ENCODE measurements around the gene MPPED1.
A peak's percentile ranks its signal among the peaks of the same experiment; 100 is the strongest.

The MPPED1 gene

DNA sequence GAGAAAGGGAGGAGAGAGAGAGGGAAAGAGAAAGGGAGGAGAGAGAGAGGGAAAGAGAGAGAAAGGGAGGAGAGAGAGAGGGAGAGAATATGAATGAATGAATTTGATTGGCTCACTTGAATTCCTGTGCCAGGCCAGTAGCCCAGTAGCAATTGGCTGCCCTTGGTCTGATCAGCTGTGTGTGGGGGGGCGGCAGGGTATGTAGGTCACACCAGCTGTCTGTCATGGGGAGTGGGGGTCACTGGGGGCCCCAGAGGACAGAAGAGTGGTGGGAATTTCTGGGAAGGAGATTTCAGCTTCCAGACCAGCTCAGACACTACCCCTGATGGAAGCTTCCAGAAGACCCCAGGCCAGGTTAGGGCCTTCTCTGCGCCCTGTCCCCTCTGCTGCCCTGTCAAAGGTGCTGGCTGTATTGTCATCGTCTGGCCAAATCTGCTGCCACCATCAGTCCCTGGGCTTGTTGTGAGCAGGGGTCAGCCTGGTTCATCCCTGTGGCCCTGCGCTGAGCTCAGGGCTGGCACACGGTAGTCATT, 21.1 kb downstream of the MPPED1 start:
- no peak for DNase-seq

DNA sequence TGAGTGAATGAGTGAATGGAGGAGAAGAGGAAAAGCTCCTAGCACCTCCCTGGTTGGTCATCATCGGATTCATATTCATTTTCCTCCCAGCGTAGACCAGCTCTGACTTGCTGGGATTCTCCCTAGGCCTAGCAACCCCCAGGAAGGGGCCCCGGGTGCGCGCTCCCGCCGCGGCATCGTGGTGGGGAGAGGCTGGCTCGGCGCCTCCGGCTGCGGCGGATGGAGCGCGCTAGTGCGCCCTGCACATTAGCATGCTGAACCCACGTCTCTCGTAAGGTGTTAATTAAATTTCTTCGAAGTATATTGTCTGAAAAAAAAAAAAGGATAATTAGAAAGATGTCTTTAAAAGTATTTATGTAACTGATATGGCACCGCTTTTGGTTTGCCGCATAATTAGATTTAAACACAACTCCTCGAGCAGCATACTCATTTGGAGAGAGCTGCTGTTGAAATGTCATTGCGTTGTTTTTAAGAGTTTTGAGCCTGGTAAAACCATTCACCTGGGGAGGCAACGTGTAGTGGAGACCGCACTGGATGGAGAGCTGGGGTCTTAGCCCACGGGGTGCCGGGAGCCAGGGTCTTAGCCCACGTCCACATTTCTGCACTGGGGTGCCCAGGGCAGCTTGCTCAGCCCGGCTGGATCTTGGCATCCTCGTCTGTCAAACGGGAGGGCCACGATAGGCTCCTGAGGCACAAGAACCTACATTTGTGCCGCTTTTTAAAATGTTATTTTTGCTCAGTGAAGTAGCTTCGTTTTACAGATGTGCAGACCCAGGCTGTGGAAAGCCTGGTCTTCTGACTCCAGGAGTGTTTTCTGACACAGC, 21.8 kb downstream of the MPPED1 start:
- no peak for DNase-seq

DNA sequence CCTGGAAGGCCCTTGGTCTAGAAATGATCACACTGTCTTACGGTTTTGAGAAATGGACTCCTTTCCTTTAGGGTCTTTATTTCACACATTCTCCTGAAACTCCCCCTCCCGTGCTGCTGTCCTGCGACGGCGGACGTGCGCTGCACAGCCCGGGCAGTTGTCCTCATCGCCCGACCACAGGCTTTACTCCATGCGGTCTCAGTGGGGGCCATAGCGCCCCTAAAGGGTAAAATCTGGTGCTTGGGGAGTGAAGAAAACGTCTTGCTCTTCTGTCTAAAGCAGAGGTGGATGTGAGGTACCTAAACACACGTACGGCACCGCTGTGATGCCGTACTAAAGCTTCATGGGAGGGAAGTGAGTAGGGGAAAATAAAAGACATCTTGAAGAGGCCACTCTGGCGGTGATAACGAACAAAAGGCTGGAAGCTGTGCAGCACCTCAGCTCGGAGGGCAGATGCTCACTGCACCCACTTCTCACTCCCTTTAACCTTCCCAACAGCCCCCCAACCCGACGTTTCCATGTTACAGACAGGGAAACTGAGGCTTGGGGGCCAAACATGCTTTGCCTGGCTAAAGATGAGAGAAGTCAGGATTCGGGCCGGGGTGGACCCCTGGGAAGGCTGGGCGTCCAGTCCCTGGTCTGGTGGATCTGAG, 22.6 kb downstream of the MPPED1 start:
- DNase-seq = no peak

DNA sequence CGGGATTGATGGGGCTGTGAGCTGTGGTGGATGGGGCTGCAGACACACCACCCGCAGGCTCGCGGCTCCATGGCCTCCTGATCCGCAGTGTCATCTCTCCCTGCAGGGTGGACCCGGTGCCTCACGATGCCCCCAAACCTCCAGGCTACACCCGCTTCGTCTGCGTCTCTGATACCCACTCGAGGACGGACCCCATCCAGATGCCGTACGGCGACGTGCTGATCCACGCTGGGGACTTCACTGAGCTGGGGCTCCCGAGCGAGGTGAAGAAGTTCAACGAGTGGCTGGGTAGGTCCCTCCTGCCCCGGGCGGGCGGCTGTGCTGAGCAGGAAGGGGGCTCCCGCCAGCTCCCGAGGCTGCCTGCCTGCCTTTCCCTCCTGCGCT, 23.1 kb downstream of the MPPED1 start:
- DNase-seq = no peak

DNA sequence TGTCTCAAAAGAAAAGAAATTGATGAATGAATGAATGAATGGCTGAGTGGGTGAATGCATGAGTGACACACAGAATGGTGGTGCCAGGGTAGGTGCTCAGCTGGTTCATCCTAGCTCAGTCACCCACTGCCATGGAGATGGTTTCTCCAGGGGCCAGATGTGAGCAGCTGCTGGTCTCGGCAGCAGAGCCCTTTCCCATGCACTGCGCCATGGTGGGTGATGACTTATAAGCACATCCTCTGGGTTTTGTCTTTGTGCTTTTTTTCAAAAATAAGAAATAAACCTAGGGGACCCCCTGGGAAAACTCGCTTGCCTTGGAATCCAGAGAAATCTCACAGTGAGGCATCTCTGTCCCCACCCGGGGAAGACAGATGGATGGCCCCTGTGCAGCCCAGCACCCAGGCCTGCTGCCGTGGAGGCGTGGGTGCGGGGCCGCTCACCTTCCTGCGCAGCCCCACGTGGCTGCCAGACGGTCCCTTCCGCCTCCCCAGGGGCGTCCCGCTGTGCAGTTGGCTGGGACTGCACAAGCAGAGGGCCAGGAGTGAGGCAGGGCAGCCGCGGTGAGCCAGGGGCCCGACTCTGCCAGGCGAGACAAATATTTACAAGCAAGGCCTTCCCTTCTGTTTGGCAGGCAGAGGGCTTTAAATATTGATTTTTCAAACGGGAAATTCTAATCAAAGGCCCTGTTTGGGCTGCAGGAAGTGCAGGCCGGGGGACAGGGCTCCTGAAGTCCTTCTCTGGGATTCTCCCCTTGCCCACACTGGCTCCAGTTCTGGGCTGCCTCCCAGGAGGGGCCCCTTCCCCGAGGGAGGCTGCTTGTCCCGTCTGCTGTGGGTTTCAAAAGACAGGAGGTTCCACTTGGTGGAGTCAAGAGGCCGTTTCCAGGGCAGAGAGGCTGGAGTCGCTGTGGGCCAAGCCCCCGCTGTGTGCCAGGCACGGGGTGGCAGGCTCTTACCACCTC, 24.3 kb downstream of the MPPED1 start:
- peak in 2 of 3 experiments; percentile 70 to 74 for DNase-seq

DNA sequence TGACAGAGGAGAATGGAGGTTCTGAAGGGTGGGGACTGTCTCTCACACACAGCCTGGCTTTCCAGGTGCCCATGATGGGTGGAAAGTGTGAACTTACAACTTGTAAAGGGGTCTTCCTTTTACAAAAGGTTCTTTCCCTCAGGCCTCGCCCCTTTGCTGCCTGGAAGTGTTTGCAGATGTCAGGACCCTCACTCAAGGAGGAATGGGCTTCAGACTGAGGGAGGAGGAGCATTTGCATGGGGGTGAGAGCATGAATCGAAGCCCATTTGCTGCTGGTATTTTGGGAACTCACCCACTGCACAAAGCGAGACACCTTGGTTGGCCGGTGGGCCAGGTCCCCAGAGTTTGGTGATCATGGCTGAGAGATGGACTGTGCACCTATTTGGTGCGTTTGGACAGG, 25.1 kb downstream of the MPPED1 start:
- no peak for DNase-seq

DNA sequence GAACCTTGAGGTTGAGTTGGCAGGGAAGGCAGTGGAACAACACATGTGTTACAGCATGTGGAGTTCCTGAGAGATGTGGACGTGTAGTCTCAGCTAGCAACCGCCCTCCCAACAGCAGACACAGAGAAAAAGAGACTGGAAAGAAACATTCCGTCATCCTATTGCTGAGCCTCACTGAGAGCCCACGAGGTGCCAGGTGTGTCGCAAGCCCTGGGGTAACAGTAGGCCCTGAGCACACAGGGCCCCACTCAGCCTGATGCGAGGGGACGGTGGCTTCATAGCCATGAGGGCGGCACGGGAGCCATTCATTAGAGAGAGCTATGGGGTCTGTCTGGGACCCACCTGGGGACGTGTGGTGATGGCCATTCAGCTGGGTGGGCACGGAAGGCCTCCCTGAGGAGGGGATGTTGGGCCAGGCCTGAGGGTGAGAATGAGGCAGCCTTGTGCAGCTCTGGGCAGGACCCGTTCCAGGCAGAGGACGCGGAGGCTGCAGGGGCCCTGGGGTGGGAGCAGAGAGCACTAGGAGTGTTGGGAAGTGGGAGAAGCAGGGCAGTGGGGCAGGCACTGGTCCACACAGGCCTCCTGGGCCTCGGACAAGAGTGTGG, 26.2 kb downstream of the MPPED1 start:
- no peak for DNase-seq

DNA sequence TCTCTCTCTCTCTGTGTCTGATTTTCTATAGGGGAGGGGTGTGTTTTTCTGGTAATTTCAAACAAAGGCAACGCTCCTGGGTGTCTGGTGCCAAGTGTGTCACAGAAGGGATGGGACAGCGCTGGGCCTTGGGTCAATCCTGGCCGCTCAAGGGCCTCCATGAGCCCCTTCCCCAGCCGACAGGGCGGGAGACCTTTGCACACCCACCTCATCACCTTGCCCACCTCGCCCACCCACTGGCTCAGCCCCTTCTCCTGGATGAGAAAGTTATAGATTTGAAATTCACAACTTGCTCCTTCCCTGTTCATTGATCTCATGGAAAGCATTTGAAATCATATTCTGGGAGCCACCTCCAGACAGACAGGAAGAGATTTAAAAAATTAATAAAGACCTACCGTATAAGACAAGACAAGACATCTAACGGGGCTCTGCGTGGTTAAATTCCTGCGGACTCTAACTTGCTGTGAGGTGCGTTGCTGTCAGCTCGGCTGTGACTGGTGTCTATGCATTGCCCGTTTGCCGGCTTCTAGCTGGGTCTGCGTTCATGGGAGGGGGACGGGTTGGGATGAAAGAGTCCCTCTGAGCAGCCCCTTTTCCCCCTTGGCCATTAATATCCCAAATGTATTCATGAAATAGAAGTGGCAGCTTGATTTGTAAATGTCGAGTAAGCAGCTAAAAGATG, 27.0 kb downstream of the MPPED1 start:
- no peak for DNase-seq

DNA sequence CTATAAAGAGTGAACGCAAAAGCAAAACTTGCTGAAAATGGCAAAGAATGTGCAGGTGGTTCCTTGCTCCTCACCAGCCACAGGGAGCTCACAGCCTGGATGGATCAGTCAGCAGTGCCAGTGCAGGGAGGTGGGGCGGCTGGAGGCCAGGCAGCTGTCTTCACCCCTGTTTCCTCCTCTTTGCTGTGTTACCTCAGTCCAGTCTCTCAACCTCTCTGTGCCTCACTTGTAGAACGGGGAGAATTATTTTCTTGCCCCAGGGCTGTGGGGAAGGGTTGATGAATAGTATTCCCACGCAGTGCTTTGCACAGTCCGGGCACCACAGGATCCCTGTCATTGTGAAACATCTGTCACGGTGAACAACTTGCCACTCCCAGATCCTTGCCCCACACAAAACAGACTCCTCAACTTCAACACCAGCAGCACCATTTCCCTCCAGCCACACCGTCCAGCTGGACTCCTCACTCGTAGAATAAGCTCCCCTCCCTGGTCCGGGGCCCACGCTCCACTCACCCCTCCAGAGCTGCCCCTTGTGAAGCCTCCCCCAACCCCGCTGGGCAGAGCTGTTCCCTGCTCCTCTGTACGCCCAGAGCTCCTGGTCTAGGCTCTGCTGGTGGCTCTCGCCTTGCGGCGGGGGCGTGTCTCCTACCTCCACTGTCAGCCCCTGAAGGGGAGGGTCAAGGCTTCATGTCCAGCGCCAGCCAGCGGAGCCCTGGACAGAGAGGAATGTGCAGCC, 27.7 kb downstream of the MPPED1 start:
- no peak for DNase-seq

DNA sequence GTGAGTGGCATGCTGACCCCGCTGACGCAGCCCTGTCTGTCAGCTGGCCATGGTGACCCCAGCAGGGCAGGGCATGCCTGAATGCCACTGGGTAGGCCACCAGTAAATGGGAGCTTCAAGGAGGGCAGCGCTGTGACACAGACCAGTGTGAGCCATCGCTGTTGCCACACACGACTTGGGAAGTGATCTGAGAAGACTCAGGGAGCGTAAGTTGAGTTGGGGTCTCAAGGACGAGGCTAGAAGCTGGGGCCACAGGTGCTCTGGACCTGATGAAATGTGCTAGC, 28.2 kb downstream of the MPPED1 start:
- DNase-seq = no peak

DNA sequence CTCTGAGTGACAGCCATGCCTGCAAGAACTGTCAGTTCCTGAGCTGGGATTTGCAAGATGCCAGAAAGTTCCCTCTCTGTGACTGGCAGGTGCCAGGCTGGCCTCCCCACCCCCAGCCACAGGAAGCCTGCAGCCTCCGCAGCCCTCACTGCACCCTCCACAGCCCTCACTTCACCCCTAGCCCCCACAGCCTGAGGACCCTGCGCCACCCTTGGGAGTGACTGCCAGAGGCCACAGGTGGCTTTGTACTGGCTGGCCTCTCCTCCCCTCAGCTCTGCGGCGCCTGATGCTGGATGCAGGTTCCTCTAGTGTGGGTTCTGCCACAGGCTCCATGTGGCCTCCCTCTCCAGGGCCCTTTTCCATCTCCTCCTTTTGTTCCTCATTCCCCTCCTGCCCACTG, 28.7 kb downstream of the MPPED1 start:
- DNase-seq = peak in 1 of 3 experiments; percentile 2

DNA sequence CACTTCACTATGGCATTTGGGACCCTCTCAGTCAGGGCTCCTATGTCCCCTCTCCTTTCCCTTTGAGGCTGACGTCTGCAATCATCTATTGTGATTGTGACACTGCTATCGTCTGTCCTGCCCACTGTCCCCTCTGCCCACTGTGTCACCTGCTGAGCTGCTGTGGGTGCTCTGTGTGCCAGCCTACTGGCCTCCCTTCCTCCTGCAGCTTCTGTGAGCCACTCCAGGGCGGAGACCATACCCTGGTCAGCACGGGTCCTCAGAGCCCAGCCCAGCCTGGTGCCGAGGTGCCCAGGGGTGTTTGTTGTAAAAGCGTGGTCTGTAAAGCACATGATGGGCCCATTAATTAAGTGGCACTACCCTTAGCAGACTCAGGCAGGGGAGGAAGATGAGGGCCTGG, 29.4 kb downstream of the MPPED1 start:
- DNase-seq = peak in 1 of 3 experiments; percentile 9

DNA sequence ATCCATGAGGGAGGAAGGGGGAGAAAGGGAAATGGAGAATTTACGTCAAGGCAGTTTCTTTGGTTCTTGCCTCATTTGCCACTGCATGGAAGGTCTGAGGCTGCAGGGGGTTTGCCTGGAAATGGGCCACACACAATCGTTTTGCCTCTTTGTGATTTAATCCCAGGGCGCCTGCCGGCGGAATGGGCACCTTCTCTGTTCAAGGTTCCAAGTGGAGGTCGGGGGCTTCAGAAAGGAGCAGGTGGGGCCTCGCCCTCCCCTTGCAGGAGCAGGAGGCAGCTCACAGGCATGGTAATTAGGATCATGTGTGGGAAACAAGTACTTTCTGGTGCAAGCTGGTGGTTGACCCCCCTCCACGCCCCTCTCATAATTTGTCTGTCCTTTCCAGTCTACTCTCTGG, 29.9 kb downstream of the MPPED1 start:
- no peak for DNase-seq

DNA sequence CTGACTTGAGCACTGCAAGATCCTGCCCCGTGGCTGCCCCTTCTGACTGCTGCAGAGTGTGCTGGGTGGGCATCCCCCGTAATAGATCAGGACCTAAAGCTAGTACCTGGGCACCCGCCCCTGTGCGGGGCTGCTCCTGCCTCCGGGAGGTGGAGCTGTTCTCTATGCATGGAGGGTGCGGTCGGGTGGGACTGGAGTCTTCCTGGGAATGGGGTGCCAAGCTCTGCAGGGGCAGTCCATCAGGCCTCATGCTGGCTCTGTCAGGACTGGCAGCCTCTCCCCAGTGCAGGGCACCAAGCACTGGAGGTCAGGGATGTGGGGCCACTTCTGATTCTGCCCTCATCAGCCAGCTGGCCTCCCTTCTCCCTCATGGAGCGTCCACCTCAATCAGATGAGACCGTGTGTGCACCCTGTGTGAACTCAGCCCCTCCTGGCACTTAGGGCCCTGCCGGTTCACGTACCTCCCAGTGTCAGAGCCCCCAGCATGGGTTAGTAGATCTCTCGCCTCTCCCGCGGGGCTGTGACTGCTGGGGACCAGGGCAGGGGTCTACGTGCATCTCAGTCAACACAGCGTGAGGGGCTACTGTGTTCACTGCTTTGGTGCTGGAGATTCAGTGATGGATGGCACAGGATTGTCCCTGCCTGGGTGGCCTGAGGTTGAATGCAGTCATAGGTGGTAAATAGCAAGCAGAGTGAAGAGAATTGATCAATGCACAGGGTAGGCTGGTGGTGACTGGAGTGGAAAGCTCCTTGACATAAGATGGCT, 30.8 kb downstream of the MPPED1 start:
- no peak for DNase-seq

DNA sequence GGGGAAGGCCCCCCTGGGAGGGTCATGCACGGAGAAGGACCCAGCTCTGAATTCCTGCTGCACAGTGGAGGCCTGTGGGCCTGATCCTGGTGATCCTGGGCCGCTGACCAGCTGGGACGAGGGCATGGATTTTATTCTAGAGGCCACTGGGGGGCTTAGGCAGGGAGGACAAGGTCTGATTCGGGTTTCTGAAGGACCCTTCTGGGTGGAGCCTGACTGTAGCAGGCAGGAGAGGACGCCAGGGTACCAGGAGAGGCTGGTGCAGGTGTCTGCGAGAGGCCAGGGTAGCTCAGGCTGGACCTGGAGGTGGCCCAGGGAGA, 31.3 kb downstream of the MPPED1 start:
- DNase-seq = no peak

DNA sequence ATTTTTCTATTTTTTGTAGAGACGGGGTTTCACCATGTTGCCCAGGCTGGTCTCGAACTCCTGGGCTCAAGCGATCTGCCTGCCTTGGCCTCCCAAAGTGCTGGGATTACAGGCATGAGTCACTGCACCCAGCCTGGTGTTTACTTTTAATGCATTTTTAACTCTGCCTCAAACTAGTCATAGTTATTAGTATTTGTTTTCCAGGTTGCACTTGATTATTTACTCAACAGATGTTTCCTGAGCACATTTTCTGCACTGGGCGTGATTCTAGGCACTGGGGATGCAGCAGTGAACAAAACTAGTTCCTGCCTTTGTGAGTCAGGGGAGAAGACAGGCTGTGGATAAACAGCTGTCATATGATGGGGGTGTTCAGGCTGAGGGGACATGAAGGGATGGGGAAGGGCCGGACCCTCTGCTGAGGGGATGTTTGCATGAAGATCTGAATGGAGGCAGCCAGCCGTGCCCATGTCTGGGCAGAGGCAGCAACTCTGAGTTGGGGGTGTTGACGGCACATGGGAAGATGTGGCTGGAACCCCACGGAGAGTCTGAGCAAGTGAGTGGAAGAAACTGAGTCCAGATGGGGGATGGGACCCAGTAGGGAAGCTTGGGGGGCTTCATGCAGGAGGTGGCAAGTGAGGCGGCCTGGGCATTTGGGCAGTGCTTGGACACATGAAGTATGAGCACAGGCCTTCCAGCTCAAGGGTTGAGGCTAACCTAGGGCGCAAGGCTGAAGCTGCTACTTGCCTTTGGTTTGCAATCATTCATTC, 34.4 kb downstream of the MPPED1 start:
- peak in 1 of 3 experiments; percentile 44 for DNase-seq

DNA sequence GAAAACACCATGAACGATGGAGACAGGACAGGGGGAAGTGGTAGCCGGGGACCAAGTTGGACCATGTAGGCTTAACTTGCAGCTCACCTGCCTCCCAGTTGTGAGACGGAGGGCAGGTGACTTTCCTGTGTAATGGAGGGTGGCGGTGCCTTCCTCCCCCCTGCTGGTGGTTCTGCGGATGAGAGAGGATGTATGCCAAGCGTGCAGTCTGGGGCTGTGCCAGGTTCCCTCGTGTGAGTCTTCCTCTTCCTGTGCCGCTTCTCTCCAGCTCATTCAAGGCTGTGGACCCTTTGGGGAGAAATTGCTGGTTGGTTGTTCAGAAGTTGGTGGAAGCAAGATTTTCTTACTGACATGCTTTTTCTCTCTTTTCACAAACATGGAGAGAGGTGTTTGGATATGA, 35.1 kb downstream of the MPPED1 start:
- DNase-seq = peak; percentile 79 to 88 (median 79)

DNA sequence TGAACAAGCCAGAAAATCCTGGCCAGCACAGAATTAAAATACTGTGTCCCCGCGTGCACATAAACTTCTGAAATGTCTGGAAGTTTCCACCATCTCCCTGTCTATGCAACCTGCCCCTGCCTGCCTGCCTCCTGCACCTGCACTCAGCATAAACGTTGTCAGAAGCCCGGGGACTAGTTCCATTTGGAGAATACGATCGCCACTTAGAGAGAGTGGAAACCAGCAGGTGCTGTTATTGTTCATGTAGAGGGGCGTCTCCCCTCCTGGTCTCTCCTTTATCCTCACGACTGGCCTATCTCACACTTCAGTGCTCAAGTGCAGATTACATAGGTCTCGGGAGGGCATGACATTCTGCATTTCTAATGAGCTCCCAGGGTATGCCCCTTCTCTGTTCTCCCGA, 35.6 kb downstream of the MPPED1 start:
- peak; percentile 78 to 97 (median 91) for DNase-seq

DNA sequence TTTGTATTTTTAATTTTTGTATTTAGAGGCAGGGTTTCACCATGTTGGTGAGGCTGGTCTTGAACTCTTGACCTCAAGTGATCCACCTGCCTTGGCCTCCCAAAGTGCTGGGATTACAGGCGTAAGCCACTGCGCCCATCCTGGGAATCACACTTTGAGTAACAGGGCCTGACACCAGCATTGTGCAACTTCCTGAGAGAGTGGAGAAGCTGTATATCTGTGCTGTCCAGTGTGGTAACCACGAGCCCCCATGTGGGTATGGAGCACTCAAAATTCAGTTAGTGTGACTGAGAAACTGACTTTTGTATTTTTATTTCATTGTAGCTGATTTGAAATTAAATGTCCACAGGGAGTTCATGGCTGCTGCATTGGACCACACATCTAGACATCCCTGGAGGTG, 36.2 kb downstream of the MPPED1 start:
- DNase-seq = peak in 1 of 3 experiments; percentile 3

DNA sequence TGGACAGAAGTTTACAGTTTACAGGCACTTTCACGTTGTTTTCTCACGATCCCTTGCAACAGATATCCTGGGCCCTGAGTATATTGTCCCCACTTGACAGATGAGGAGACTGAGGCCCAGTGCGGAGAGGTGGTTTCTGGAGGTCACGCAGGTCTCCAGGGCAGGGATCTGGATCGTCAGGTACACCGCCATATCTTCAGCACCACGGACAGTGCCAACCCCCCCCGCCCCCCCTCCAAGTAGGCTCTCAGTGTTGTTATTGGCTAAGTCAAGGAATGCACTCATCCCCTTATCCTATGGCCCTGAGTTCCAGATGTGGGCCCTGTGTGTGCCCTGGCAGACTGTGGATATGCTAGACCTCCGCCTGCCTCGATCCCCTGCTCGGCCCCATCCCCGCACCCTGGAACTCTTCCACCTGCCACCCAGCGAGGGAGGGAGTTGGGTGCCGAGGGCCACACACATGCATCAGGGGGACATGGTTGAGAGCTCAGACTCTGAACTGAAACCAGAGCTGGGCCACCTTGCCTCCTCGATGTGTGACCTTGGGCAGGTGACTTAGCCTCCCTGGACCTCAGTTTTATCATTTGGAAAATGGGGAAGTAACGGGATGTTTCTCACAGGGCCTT, 37.5 kb downstream of the MPPED1 start:
- DNase-seq = no peak
